ENCODE data around the gene STK32B. TPM values are rescaled to one million over a fixed set of nuclear protein-coding genes. Genes with fewer than 3 reads are reported as not detected.

Gene STK32B
- total RNA-seq, 1 experiment from 2014 or later: not detected

- no peak for DNase-seq
- no peak overlapping the region for H3K4me3 Mint-ChIP-seq (ENCODE audit: low read depth, unreplicated experiment)
- no peak for TF ChIP-seq CTCF (IDR thresholded peaks at IDR 0.05; ENCODE audit: unreplicated experiment)
- CTCF ChIA-PET: no interaction called here
- H3K4me1 Mint-ChIP-seq (ENCODE audit: low read depth, unreplicated experiment): no peaks in the 10 kb centered on the region
- H3K9me3 Mint-ChIP-seq (ENCODE audit: low read depth, unreplicated experiment): peaks cover 13% of the 10 kb centered on the region
- BruUV-seq (replicated peaks): no TSS peak
- no peak overlapping the region for H3K27ac Mint-ChIP-seq (ENCODE audit: unreplicated experiment)
- H3K27me3 Mint-ChIP-seq (ENCODE audit: unreplicated experiment): no peaks in the 10 kb centered on the region
- intact Hi-C loops (cut with micrococcal nuclease; ENCODE audit: unreplicated experiment): no loop called here
- H3K36me3 Mint-ChIP-seq (ENCODE audit: insufficient read depth, unreplicated experiment): no peaks in the 10 kb centered on the region
These were observed 361.0 kb downstream of the STK32B start for GRCh38 chr4:5412296-5412695.

GRCh38 chr4:5412751-5413150 lies 361.5 kb downstream of the STK32B start:
- CTCF ChIA-PET: no interaction called here
- Mint-ChIP-seq H3K9me3 (ENCODE audit: low read depth, unreplicated experiment) (peaks cover 14% of the 10 kb centered on the region), H3K4me1 (ENCODE audit: low read depth, unreplicated experiment) (no peaks in the 10 kb centered on the region), H3K36me3 (ENCODE audit: insufficient read depth, unreplicated experiment) (no peaks in the 10 kb centered on the region), H3K4me3 (ENCODE audit: low read depth, unreplicated experiment) (no peak overlapping the region), H3K27ac (ENCODE audit: unreplicated experiment) (no peak overlapping the region), H3K27me3 (ENCODE audit: unreplicated experiment) (no peaks in the 10 kb centered on the region)
- no peak for TF ChIP-seq CTCF (IDR thresholded peaks at IDR 0.05; ENCODE audit: unreplicated experiment)
- intact Hi-C loops (cut with micrococcal nuclease; ENCODE audit: unreplicated experiment): no loop called here
- no TSS peak for BruUV-seq (replicated peaks)
- no peak for DNase-seq

- peaks cover 16% of the 10 kb centered on the region for H3K9me3 Mint-ChIP-seq (ENCODE audit: low read depth, unreplicated experiment)
- BruUV-seq (replicated peaks): no TSS peak
- DNase-seq: no peak
- no peaks in the 10 kb centered on the region for H3K36me3 Mint-ChIP-seq (ENCODE audit: insufficient read depth, unreplicated experiment)
- no peaks in the 10 kb centered on the region for H3K27me3 Mint-ChIP-seq (ENCODE audit: unreplicated experiment)
- H3K4me1 Mint-ChIP-seq (ENCODE audit: low read depth, unreplicated experiment): no peaks in the 10 kb centered on the region
- H3K4me3 Mint-ChIP-seq (ENCODE audit: low read depth, unreplicated experiment): no peak overlapping the region
- intact Hi-C loops (cut with micrococcal nuclease; ENCODE audit: unreplicated experiment): no loop called here
- no peak overlapping the region for H3K27ac Mint-ChIP-seq (ENCODE audit: unreplicated experiment)
- TF ChIP-seq CTCF (IDR thresholded peaks at IDR 0.05; ENCODE audit: unreplicated experiment): no peak
- CTCF ChIA-PET: no interaction called here
These were observed 365.4 kb downstream of the STK32B start for GRCh38 chr4:5416637-5417036.

GRCh38 chr4:5420266-5420665 lies 369.0 kb downstream of the STK32B start:
- CTCF ChIA-PET: no interaction called here
- BruUV-seq (replicated peaks): no TSS peak
- no peak for DNase-seq
- no peak for TF ChIP-seq CTCF (IDR thresholded peaks at IDR 0.05; ENCODE audit: unreplicated experiment)
- intact Hi-C loops (cut with micrococcal nuclease; ENCODE audit: unreplicated experiment): no loop called here
- Mint-ChIP-seq H3K4me3 (ENCODE audit: low read depth, unreplicated experiment) (no peak overlapping the region), H3K36me3 (ENCODE audit: insufficient read depth, unreplicated experiment) (no peaks in the 10 kb centered on the region), H3K4me1 (ENCODE audit: low read depth, unreplicated experiment) (no peaks in the 10 kb centered on the region), H3K27me3 (ENCODE audit: unreplicated experiment) (no peaks in the 10 kb centered on the region), H3K27ac (ENCODE audit: unreplicated experiment) (no peak overlapping the region), H3K9me3 (ENCODE audit: low read depth, unreplicated experiment) (peaks cover 23% of the 10 kb centered on the region)

- BruUV-seq (replicated peaks): no TSS peak
- CTCF ChIA-PET: no interaction called here
- intact Hi-C loops (cut with micrococcal nuclease; ENCODE audit: unreplicated experiment): no loop called here
- Mint-ChIP-seq H3K4me3 (ENCODE audit: low read depth, unreplicated experiment) (no peak overlapping the region), H3K4me1 (ENCODE audit: low read depth, unreplicated experiment) (no peaks in the 10 kb centered on the region), H3K9me3 (ENCODE audit: low read depth, unreplicated experiment) (peaks cover 19% of the 10 kb centered on the region), H3K27me3 (ENCODE audit: unreplicated experiment) (no peaks in the 10 kb centered on the region), H3K27ac (ENCODE audit: unreplicated experiment) (no peak overlapping the region), H3K36me3 (ENCODE audit: insufficient read depth, unreplicated experiment) (no peaks in the 10 kb centered on the region)
- TF ChIP-seq CTCF (IDR thresholded peaks at IDR 0.05; ENCODE audit: unreplicated experiment): no peak
- DNase-seq: no peak
These were observed 370.1 kb downstream of the STK32B start for GRCh38 chr4:5421416-5421815.
